Tibial nerve (tissue), 4 donors: ENCODE data around the gene KIAA1210. TPM values are rescaled to one million over a fixed set of nuclear protein-coding genes. Genes with fewer than 3 reads are reported as not detected.

Source experiments
- DNase-seq, 2 donors: peaks; one replicate each; pipeline ENCODE4 v3.0.0-alpha.2; 2019; ENCODE audit warnings: low spot score in 2 of 2
- H3K27ac ChIP-seq, 4 donors: fragments of 200-600 bp; sonication (generic) in 3 of 4; one replicate each; pipeline ENCODE4 v1.5.1; 2017 to 2019; ENCODE audit warnings: mild to moderate bottlenecking in 1 of 4
- H3K27me3 ChIP-seq, 2 donors: fragments of 200-600 bp; sonication (generic) in 1 of 2; one replicate each; pipeline versions ENCODE4 v1.5.1 to v1.6.0; 2017 to 2019
- H3K36me3 ChIP-seq, 3 donors: fragments of 200-600 bp; sonication (generic); one replicate each; pipeline ENCODE4 v1.5.1; 2018 to 2019
- H3K4me1 ChIP-seq, 4 donors: fragments of 200-600 bp; sonication (generic) in 3 of 4; one replicate each; pipeline ENCODE4 v1.5.1; 2017 to 2019
- H3K4me3 ChIP-seq, 4 donors: fragments of 200-600 bp; sonication (generic) in 3 of 4; one replicate each; pipeline ENCODE4 v1.5.1; 2017 to 2019; ENCODE audit warnings: mild to moderate bottlenecking in 1 of 4, moderate library complexity in 1 of 4
- H3K9me3 ChIP-seq, 4 donors: fragments of 200-600 bp; sonication (generic) in 3 of 4; one replicate each; pipeline ENCODE4 v1.5.1; 2017 to 2019
- EP300 ChIP-seq, 2 donors: sonication (generic); formaldehyde crosslinking; IDR thresholded peaks; one replicate each; pipeline ENCODE4 v1.6.1; 2017; ENCODE audit warnings: antibody characterized with exemption in 2 of 2, mild to moderate bottlenecking in 1 of 2
- POLR2A ChIP-seq, 2 donors: fragments of 450-650 bp; IDR thresholded peaks; one replicate each; pipeline ENCODE4 v1.6.1; 2017; ENCODE audit warnings: antibody characterized with exemption in 2 of 2, mild to moderate bottlenecking in 2 of 2, moderate library complexity in 2 of 2
- whole genome bisulfite sequencing, 2 donors: methylation state at CpG; one replicate each; pipeline ENCODE4 v1.1.5; 2018; 5-methylcytosine and 5-hydroxymethylcytosine counted together
- total RNA-seq, 4 donors: library from RNA; depleted of rRNA; stranded (reverse); fragments of >200 nt; gene quantifications; one replicate each; pipeline ENCODE4 v1.1.0, GENCODE V29; 2016
- TF ChIP-seq, protein P1 (sequence below), 5 experiments: fragments of 200-600 bp in 3 of 5; fragments of 450-650 bp in 2 of 5; sonication (generic) in 3 of 5; IDR thresholded peaks; one replicate each; pipeline ENCODE4 v1.5.1; 2016 to 2019; ENCODE audit warnings: antibody characterized with exemption in 5 of 5, mild to moderate bottlenecking in 3 of 5, moderate library complexity in 2 of 5

Gene KIAA1210
- total RNA-seq, 4 donors from 2014 or later: not detected

DNA sequence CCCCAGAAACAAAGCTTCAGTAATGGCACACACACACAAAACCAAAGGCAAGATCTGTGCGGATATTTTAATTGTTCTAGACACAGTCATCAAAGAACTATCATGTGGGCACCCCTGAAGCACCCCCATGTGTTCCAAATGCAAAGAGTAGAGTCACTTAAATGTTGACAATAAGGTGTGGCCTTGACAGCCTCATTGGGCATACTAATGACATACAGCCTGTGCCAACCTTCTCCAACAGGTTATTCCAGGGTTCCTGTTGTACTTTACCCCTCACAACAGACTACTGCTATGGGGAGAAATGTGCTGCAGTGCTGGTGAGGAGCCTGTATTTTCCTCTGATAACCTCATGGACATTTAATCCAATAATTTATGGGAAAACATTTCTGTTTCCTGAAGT is 84.6 kb downstream of the KIAA1210 start:
- no peaks in the 10 kb centered on the region for H3K9me3 ChIP-seq
- no peak overlapping the region for H3K4me3 ChIP-seq
- 80 to 82% methylated on average over 1 of the region's 1 CpG for WGBS, 2 donors
- H3K4me1 ChIP-seq: peaks cover 0 to 14% (median 0%) of the 10 kb centered on the region in 4 donors
- TF ChIP-seq, protein P1, sequence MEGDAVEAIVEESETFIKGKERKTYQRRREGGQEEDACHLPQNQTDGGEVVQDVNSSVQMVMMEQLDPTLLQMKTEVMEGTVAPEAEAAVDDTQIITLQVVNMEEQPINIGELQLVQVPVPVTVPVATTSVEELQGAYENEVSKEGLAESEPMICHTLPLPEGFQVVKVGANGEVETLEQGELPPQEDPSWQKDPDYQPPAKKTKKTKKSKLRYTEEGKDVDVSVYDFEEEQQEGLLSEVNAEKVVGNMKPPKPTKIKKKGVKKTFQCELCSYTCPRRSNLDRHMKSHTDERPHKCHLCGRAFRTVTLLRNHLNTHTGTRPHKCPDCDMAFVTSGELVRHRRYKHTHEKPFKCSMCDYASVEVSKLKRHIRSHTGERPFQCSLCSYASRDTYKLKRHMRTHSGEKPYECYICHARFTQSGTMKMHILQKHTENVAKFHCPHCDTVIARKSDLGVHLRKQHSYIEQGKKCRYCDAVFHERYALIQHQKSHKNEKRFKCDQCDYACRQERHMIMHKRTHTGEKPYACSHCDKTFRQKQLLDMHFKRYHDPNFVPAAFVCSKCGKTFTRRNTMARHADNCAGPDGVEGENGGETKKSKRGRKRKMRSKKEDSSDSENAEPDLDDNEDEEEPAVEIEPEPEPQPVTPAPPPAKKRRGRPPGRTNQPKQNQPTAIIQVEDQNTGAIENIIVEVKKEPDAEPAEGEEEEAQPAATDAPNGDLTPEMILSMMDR (IDR thresholded peaks at IDR 0.05): no peak
- TF ChIP-seq EP300 (IDR thresholded peaks at IDR 0.05): no peak
- no peak for TF ChIP-seq POLR2A (IDR thresholded peaks at IDR 0.05)
- H3K36me3 ChIP-seq: no peaks in the 10 kb centered on the region
- H3K27ac ChIP-seq: no peak overlapping the region
- DNase-seq: no peak
- H3K27me3 ChIP-seq: no peaks in the 10 kb centered on the region

DNA sequence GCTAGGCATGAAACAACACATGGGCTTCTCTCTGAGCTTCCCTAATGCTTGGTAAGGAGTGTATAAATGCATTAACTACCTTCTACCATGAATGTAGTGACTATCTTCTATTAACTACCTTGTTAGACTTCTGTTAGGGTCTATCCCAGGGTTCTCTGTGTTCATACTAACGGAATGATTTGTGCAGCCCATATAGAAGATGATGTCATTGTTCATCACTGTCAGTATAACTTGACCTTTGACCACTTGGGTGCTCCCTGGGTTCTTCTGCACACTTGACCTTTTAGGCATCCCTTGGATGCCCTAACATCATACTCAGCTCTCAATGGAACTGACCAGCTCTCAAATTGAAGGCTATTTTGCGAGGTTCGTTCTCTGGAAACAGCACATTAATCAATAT is 85.6 kb downstream of the KIAA1210 start:
- no peak overlapping the region for H3K4me3 ChIP-seq
- WGBS, 2 donors: 83 to 92% methylated on average over 3 of the region's 3 CpGs

DNA sequence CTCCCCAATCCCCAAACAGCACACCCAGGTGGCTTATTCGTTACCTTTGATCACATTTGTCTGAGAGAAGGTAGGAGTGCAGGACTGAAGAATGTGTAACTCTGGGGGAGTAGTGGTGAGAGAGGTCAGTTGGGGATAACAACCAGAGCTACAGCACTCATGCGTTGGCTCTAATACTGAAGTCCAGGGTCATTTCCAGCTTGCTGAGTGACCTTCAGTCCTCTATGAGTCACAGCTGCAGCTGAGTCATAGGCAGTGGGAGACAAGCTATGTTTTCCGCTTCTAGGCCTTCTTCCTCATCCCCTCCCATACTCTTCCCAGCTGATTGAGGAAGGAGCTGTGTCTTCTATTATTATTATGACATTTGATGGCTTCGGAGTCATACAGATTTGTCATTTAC is 86.4 kb downstream of the KIAA1210 start:
- H3K36me3 ChIP-seq: no peaks in the 10 kb centered on the region
- H3K27me3 ChIP-seq: no peaks in the 10 kb centered on the region
- no peaks in the 10 kb centered on the region for H3K9me3 ChIP-seq
- H3K4me3 ChIP-seq: no peak overlapping the region
- peak overlapping the region in 2 of 4 donors; percentile 29 to 75 for H3K27ac ChIP-seq
- WGBS, 2 donors: 19 to 27% methylated on average over 3 to 4 of the region's 4 CpGs
- H3K4me1 ChIP-seq: peaks cover 0 to 14% (median 0%) of the 10 kb centered on the region in 4 donors
- peak; percentile 13 to 44 for DNase-seq
- TF ChIP-seq, protein P1 (IDR thresholded peaks at IDR 0.05): no peak
- peak in 1 of 2 donors; percentile 56 for TF ChIP-seq EP300 (IDR thresholded peaks at IDR 0.05)

More for the DNA sequence above, 85.6 kb downstream of the KIAA1210 start:
- no peaks in the 10 kb centered on the region for H3K27me3 ChIP-seq
- peak overlapping the region in 2 of 4 donors; percentile 29 to 75 for H3K27ac ChIP-seq
- H3K9me3 ChIP-seq: no peaks in the 10 kb centered on the region
- TF ChIP-seq, protein P1 (IDR thresholded peaks at IDR 0.05): no peak
- no peak for TF ChIP-seq EP300 (IDR thresholded peaks at IDR 0.05)
- TF ChIP-seq POLR2A (IDR thresholded peaks at IDR 0.05): no peak
- peaks cover 0 to 14% (median 0%) of the 10 kb centered on the region in 4 donors for H3K4me1 ChIP-seq
- H3K36me3 ChIP-seq: no peaks in the 10 kb centered on the region
- DNase-seq: no peak

DNA sequence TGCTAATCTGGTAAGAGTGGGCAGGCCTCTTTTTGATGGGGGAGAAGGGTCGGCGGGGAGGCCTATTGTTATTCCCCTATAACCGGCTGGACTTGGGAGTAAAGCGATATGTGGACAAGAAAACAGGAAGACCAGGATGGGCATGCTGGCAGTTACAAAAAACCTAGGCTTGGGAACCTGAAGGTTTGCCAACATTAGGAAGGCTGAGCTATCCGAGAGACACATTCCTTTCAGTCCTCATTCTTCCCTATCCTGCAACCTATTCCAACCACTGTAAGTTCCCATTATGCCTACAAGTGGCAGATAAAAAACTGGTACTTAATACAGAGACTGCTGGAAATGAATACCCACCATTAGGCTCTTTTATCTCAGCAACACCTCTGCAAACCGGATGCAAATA is 87.2 kb downstream of the KIAA1210 start:
- peaks cover 0 to 14% (median 0%) of the 10 kb centered on the region in 4 donors for H3K4me1 ChIP-seq
- WGBS, 2 donors: 46 to 68% methylated on average over 6 of the region's 6 CpGs
- no peak overlapping the region for H3K4me3 ChIP-seq
- no peak for DNase-seq
- no peaks in the 10 kb centered on the region for H3K36me3 ChIP-seq
- H3K9me3 ChIP-seq: no peaks in the 10 kb centered on the region
- no peaks in the 10 kb centered on the region for H3K27me3 ChIP-seq
- TF ChIP-seq, protein P1 (IDR thresholded peaks at IDR 0.05): no peak
- TF ChIP-seq EP300 (IDR thresholded peaks at IDR 0.05) (no peak), POLR2A (IDR thresholded peaks at IDR 0.05) (no peak)
- H3K27ac ChIP-seq: peak overlapping the region in 1 of 4 donors; percentile 7

DNA sequence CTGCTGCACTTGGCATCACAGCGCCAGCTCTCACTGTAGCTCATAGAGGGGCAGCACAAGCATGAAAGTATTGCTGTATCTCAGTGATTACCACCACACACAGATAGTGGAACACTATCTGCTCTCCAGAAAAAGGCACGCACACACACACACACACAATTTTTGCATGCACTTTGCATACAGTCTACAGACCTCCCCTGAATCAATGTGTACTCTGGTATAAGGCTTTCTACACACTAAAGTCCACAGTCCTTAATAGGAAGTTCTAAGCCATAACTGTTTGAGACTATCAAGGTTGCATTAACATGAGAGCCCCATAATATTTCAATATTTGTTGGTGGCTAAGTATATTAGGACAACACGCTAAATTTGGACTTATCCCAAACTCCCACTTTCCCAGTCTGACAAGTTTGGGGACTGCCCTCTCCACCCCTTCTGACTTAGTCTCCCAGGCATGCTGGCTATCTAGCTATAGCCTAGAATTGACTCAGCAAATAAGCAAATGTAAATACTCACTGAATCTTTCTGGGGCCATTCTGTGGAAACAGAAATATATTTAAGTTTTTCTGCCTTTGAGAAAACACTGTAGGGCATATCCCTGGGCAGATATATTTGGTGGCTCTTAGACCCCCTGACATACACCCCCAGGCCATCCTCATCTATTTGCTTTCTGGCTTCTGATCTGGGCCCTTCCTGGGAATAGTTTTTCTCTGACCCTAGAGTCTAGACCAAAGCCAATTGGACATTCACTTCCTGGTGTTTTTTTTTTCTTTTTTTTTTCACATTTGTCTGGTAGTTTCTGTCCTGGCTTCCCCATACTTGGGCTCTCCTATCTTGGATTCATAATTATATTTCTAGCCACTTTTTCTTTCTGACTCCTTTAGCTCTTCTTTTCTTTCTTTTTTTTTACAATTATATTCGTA is 91.2 kb downstream of the KIAA1210 start:
- Histone ChIP-seq H3K27me3 (no peaks in the 10 kb centered on the region), H3K36me3 (no peaks in the 10 kb centered on the region), H3K9me3 (peaks cover 0 to 3% (median 0%) of the 10 kb centered on the region in 4 donors), H3K4me3 (no peak overlapping the region), H3K4me1 (peaks cover 0 to 13% (median 0%) of the 10 kb centered on the region in 4 donors), H3K27ac (no peak overlapping the region)
- 86 to 88% methylated on average over 3 to 4 of the region's 4 CpGs for WGBS, 2 donors
- TF ChIP-seq EP300 (IDR thresholded peaks at IDR 0.05) (no peak), POLR2A (IDR thresholded peaks at IDR 0.05) (no peak)
- TF ChIP-seq, protein P1 (IDR thresholded peaks at IDR 0.05): no peak
- no peak for DNase-seq
